Fibroblast of lung (primary cell): ENCODE measurements around the gene GZMM.

Experiments used
- CTCF ChIP-seq, 2 donors: IDR thresholded peaks in 1 of 2; conservative IDR thresholded peaks in 1 of 2; 1 replicate in 1 of 2; 2 replicates in 1 of 2; pipeline ENCODE4 v1.5.1; 2011 to 2012; ENCODE audit warnings: low read length in 2 of 2, control low read depth in 1 of 2, inconsistent platforms in 1 of 2, low read depth in 1 of 2, mild to moderate bottlenecking in 1 of 2
- EZH2 ChIP-seq: IDR thresholded peaks from 2 replicates; pipeline ENCODE4 v1.5.1; 2012; ENCODE audit warnings: low read length, control low read depth, mild to moderate bottlenecking; ENCODE audit errors: missing control alignments

GRCh38 chr19:517721-518597 lies 25.9 kb upstream of the GZMM start:
- TF ChIP-seq EZH2 (no peak), CTCF (conservative IDR thresholded peaks at IDR 0.05 in 1 of 2, IDR thresholded peaks at IDR 0.05 in 1 of 2; ENCODE audit: low read depth in 1 of 2, low read length in 2 of 2) (no peak)
